ENCODE data around the gene ULK2. TPM values are rescaled to one million over a fixed set of nuclear protein-coding genes. Genes with fewer than 3 reads are reported as not detected.

ULK2 gene
- total RNA-seq, 1 experiment from 2014 or later = 12.9 TPM

GRCh38 chr17:19744492-19744891, 123.2 kb downstream of the ULK2 start:
- Histone ChIP-seq H3K27me3 (replicated peaks; ENCODE audit: insufficient read depth, low read depth, low read length, poor library complexity) (no peaks in the 10 kb centered on the region), H3K9me3 (ENCODE audit: low read depth, low read length, poor library complexity, severe bottlenecking) (no peaks in the 10 kb centered on the region), H3K4me3 (ENCODE audit: low read depth, low read length, poor library complexity, severe bottlenecking) (peak overlapping the region; percentile 45), H3K4me1 (ENCODE audit: insufficient read depth, low read length, poor library complexity, severe bottlenecking) (no peaks in the 10 kb centered on the region), H3K27ac (ENCODE audit: low read depth, low read length, poor library complexity, severe bottlenecking) (no peak overlapping the region), H3K36me3 (ENCODE audit: insufficient read depth, low read length, poor library complexity, severe bottlenecking) (no peaks in the 10 kb centered on the region)
- no peak for DNase-seq (ENCODE audit: low spot score)
- no peak for TF ChIP-seq CTCF (conservative IDR thresholded peaks at IDR 0.05; ENCODE audit: low read depth, low read length)
- intact Hi-C loops (cut with micrococcal nuclease; ENCODE audit: unreplicated experiment) = no loop called here
- CTCF ChIA-PET = interaction anchor here (0.6 to 1.4 kb wide), 7 partner anchors 12 to 382 kb away, joined by 3 to 9 read pairs (median 5); partner anchors contain the start of genes ALDH3A2 and B9D1
- POLR2A ChIA-PET (ENCODE audit: low non-redundant PET) = interaction anchor here (0.6 kb wide), 1 partner anchor 17 kb away, joined by 3 read pairs; no protein-coding TSS in a partner anchor
- BruUV-seq (replicated peaks) = no TSS peak

- no peaks in the 10 kb centered on the region for H3K9me3 ChIP-seq (ENCODE audit: low read depth, low read length, poor library complexity, severe bottlenecking)
- CTCF ChIA-PET = no interaction called here
- BruUV-seq (replicated peaks) = no TSS peak
- H3K36me3 ChIP-seq (ENCODE audit: insufficient read depth, low read length, poor library complexity, severe bottlenecking) = no peaks in the 10 kb centered on the region
- no peak overlapping the region for H3K27ac ChIP-seq (ENCODE audit: low read depth, low read length, poor library complexity, severe bottlenecking)
- H3K4me3 ChIP-seq (ENCODE audit: low read depth, low read length, poor library complexity, severe bottlenecking) = no peak overlapping the region
- POLR2A ChIA-PET (ENCODE audit: low non-redundant PET) = no interaction called here
- intact Hi-C loops (cut with micrococcal nuclease; ENCODE audit: unreplicated experiment) = no loop called here
- TF ChIP-seq EZH2 (IDR thresholded peaks at IDR 0.05; ENCODE audit: borderline replicate concordance, low read depth, low read length, poor library complexity, severe bottlenecking) = no peak
- no peak for TF ChIP-seq CTCF (conservative IDR thresholded peaks at IDR 0.05; ENCODE audit: low read depth, low read length)
- DNase-seq (ENCODE audit: low spot score) = no peak
- H3K4me1 ChIP-seq (ENCODE audit: insufficient read depth, low read length, poor library complexity, severe bottlenecking) = no peaks in the 10 kb centered on the region
- H3K27me3 ChIP-seq (replicated peaks; ENCODE audit: insufficient read depth, low read depth, low read length, poor library complexity) = no peaks in the 10 kb centered on the region
Observed at GRCh38 chr17:19743101-19744100, 124.3 kb downstream of the ULK2 start.

GRCh38 chr17:19742495-19742894, 125.2 kb downstream of the ULK2 start:
- no TSS peak for BruUV-seq (replicated peaks)
- DNase-seq (ENCODE audit: low spot score) = no peak
- intact Hi-C loops (cut with micrococcal nuclease; ENCODE audit: unreplicated experiment) = no loop called here
- no peak overlapping the region for H3K4me3 ChIP-seq (ENCODE audit: low read depth, low read length, poor library complexity, severe bottlenecking)
- no peaks in the 10 kb centered on the region for H3K27me3 ChIP-seq (replicated peaks; ENCODE audit: insufficient read depth, low read depth, low read length, poor library complexity)
- H3K27ac ChIP-seq (ENCODE audit: low read depth, low read length, poor library complexity, severe bottlenecking) = no peak overlapping the region
- TF ChIP-seq EZH2 (IDR thresholded peaks at IDR 0.05; ENCODE audit: borderline replicate concordance, low read depth, low read length, poor library complexity, severe bottlenecking) (no peak), CTCF (conservative IDR thresholded peaks at IDR 0.05; ENCODE audit: low read depth, low read length) (no peak)
- no peaks in the 10 kb centered on the region for H3K9me3 ChIP-seq (ENCODE audit: low read depth, low read length, poor library complexity, severe bottlenecking)
- POLR2A ChIA-PET (ENCODE audit: low non-redundant PET) = interaction anchor here (0.6 kb wide), 1 partner anchor 110 kb away, joined by 5 read pairs; no protein-coding TSS in a partner anchor
- H3K36me3 ChIP-seq (ENCODE audit: insufficient read depth, low read length, poor library complexity, severe bottlenecking) = no peaks in the 10 kb centered on the region
- CTCF ChIA-PET = no interaction called here
- H3K4me1 ChIP-seq (ENCODE audit: insufficient read depth, low read length, poor library complexity, severe bottlenecking) = no peaks in the 10 kb centered on the region
